ENCODE measurements around the gene TRABD2B. TPM values are rescaled to one million over a fixed set of nuclear protein-coding genes. Genes with fewer than 3 reads are reported as not detected.

The TRABD2B gene
- polyA plus RNA-seq, 1 donor: 21.2 TPM

DNA sequence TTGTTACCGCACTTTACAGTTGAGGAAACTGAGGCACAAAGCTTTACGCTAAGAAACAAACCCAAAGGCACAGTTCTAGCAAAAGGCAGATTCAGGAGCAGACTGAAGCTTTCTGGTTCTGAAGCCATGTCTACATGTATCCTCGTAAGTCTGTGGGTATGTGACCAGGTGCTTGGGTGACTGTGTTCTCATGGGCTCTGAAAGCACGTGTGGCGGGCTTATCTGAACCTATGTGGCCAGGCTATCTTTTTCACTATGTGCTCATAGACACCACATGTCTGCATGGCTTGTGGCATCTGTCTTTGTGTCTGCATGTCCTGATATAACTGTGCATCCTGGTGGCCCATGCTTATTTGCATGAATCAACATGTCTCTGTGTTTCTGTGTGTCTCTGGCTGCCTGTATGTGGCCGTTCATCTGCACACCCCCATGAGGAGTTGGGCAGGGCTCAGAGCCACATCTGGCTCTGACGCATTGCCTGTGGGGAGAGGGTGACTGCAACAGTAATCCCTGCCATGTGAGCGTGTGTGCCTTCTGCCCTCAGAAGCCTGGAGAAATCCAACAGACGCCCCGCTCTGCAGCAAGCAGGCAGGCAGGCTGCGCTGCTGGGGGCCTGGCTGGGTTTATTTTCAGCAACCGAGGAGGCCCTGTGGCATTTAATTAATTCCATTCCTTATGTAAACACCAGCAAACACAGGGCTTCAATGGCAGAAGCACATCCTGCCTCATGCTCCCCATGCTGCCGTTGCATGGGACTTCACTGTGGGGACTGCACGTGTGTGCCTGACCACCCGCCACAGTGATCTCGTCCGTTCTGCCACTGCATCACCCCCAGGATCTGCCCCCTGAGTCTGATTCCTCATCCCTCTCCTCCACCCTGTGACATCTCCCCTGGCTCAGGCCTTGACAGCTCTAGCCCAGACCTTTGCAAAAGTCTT lies 115.4 kb downstream of the TRABD2B start:
- DNase-seq: no peak

GRCh38 chr1:47876587-47876963 lies 120.6 kb downstream of the TRABD2B start:
- no peak for DNase-seq

- peak; percentile 52 for DNase-seq
These were observed 121.2 kb downstream of the TRABD2B start for GRCh38 chr1:47875831-47876586.

DNA sequence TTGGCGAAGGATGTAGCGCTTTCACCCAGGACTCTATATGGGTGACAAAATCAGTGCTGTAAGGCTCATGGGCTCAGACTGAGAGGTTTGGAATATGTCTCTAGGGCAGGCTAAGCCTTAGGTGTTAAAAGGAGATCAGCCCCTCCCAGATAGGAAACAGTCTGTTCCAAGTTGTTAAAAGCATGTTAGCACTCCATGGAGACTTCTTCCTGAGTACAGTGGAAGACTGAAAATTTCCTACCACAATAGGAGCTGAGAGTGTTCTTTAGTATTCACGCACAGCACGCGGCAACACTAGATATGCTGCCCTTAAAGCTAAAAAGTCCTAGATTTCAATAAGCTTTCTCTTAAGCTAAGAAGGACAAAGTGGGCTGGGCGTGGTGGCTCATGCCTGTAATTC lies 122.1 kb downstream of the TRABD2B start:
- DNase-seq: no peak

DNA sequence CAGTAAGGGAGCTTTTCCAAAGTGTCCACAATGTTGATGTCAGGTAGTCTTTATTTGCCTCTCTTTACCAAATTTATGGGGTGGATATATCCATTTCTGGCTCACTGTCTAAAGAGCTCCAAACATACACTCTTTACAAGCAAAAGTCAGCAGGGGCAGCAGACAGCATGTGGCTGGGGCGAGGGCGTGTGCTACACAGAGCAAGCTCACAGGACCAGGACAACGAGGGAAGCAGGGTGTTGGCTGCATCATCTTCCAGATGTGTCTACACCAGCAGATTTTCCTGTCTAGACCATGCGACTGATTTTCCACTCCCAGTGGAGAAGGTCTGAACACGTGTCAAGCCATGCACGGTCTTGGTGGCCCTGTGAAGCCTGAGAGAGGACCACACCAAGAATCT lies 123.8 kb downstream of the TRABD2B start:
- no peak for DNase-seq

GRCh38 chr1:47872886-47873285 lies 124.3 kb downstream of the TRABD2B start:
- DNase-seq: no peak

GRCh38 chr1:47871799-47872353 lies 125.3 kb downstream of the TRABD2B start:
- no peak for DNase-seq

DNA sequence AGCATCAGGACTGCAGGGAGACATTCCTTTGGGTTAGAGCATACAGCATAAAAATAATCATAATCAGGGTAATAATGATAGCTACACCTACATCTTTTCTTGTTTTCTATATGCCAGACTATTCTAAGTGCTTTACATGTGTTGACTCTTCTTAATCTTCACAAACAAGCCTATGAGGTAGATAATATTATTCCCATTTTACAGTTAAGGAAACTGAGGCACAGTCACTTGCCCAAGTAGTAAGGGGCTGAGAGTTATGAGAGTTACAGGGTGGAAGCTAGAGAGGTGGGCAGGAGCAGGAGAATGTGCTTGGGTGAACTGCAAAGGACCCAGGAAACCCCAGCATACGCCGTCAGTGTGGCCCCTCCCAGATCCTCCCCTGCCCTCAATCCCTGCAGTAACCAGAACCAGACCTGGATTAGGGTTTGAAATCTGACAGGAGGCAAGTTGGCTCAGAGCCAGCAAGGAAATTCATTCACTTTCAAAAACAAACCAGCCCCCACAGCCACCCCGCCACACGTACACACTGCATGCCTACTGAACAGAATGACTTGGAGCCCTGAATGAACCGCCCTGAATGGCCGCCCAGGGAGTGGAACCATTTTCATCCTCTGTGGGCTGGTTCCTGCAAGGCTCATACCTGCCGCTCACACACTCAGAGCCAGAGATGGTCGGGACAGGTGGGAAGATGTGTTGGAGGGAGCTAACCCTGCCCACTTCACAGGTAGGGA lies 126.1 kb downstream of the TRABD2B start:
- no peak for DNase-seq

DNA sequence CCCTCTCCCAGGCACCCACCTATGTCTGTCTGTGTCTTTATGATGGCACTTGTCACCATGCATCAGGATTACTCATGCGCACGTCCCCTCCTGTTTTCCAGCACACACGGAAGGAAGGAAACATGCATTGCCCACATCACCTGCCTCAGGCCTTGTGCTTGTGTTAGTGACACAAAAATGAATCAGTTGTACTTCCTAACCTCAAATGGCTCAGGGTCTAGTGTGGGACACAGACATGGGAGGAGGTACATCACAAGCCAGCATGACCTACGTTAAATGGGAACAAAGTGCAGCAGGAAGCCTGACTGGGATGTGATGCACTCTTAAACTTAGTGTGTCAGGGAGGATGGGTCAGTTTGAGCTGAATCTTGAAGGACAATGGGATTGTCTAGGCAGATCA lies 126.7 kb downstream of the TRABD2B start:
- DNase-seq: no peak

DNA sequence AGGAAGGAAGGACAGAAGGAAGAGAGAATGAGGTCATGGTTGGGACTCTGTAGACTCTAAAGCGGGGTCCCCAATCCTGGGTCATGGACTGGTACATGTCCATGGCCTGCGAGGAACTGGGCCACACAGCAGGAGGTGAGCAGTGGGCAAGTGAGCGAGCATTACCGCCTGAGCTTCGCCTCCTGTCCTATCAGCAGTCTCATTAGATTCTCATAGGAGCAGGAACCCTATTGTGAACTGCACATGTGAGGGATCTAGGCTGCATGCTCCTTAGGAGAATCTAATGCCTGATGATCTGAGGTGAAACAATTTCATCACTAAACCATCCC lies 128.9 kb downstream of the TRABD2B start:
- no peak for DNase-seq

DNA sequence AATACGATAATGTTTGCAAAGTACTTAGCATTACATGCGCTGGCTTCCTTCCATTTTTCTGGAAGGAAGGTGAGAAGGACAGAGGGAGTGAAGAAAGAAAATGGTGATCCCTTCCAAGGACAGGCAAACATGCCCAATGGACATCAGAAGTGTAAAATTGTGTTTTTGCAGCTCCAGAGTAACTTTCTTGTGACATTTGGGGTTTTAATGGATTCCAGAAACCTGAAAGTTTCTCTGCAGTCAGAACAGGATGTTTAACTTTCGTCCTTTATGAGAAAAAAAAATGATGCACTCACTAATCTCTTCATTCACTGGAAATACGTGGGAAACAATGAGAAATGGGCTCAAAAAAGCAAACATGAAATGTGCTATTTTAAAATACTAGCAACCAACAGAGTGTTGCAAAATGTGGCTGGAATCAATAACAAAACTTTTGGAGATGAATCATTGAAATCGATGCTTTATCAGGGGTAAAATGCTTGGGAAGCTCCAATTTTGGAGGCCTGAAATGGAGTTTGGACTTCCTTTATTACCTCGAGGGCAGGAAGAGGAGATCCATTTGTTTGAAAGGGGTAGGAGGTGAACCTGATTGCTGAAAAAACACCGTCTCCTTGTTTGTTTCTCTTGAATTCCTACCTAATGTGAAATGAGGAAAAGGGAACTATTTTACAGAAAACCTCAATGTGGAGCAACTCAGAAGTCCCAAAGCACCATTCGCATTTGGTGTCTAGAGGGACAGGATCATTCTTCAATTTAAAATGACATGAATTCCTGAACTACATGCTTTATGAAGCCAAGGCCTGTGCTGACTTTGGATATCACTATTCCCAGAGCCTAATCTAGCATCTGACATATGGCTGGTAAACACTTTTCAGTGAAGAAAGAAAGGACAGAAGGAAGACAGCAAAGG lies 129.5 kb downstream of the TRABD2B start:
- no peak for DNase-seq

- no peak for DNase-seq
These were observed 130.4 kb downstream of the TRABD2B start for GRCh38 chr1:47866601-47867437.

- DNase-seq: no peak
These were observed 131.2 kb downstream of the TRABD2B start for GRCh38 chr1:47865881-47866535.

DNA sequence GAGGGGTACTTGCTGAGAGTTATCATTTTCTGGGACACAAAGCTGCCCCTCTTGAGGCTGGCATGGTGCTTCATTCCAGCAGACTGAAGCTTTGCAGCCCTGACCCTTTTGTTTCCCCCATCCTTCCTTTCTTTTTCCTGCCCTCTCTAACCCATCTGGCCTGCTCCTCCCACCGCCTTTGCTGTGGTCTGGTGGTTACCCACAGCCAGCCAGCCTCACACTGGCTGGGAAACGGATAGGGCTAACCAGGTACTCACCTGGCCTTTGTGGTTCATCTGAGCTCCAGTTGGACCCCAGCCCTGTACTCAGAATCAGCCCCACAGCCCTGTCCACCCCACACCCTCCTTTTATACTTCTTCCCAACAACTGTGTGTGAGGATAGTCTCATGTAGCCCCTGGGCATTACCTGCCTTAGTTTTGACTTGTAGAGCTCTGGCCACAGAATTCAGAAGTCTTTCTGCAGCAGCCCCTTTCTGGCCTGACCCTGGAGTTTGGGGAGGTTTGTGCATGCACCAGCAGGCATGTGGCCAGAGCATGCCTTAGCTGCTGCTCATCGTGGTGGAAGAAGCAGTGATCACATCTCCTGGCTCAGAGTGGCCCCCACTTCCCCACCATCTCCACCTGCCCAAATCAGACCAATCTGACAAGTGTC lies 138.0 kb downstream of the TRABD2B start:
- no peak for DNase-seq

DNA sequence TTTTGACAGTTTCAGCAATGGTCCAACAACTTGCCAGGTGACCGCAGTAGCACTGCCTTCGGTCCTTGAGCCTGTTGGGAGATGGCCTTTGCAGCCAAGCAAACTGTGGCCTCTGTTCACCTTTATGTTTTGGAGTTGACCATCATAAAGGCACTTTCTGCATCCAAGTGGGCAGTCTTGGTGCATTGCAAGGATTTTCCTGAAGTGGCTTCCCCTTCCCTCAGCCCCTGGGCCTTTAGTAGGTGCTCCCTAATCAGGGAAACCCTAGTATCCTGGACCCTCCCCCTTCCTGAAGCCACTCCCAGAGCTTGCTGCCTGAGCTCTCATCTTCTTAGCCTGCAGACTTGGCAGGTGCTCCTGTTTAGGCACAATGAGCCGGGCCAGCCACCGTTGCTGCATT lies 140.2 kb downstream of the TRABD2B start:
- no peak for DNase-seq

- no peak for DNase-seq
These were observed 142.0 kb downstream of the TRABD2B start for GRCh38 chr1:47855230-47855629.

- DNase-seq: no peak
These were observed 142.5 kb downstream of the TRABD2B start for GRCh38 chr1:47854552-47855144.

GRCh38 chr1:47853852-47854251 lies 143.3 kb downstream of the TRABD2B start:
- no peak for DNase-seq

DNA sequence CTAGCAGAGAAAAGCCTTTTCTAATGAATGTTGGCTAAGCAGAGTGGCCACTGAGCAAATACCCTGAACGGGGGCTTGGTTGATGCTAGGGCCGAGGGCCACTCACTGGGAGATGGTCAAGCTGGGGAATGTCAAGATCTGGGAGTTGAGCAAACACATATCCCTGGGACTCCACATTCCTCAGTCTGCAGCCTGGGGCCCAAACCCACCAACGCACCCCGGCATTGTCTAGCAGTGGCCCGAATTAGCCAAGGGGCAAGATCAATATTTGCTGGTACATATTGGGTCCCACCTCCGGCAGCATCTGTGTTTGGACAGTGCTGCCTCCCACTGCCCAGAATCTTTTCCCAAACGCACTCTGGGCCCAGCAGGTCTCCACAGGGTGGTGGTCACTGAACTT lies 144.1 kb downstream of the TRABD2B start:
- DNase-seq: no peak
